HepG2 (cell line): ENCODE measurements around the gene SPCS2. TPM values are rescaled to one million over a fixed set of nuclear protein-coding genes. Genes with fewer than 3 reads are reported as not detected.

Source experiments
- ATF2 ChIP-seq: sonication (generic); formaldehyde crosslinking; IDR thresholded peaks from 2 replicates; pipeline ENCODE4 v1.4.0; 2020; ENCODE audit warnings: missing genetic modification reagents
- BRD4 ChIP-seq: sonication (generic); formaldehyde crosslinking; IDR thresholded peaks from 2 replicates; pipeline ENCODE4 v1.4.0; 2020; ENCODE audit warnings: missing genetic modification reagents
- FOXO1 ChIP-seq: sonication (generic); formaldehyde crosslinking; IDR thresholded peaks from 2 replicates; pipeline ENCODE4 v1.4.0; 2020; ENCODE audit warnings: missing genetic modification reagents
- NCOA5 ChIP-seq: sonication (generic); formaldehyde crosslinking; IDR thresholded peaks from 2 replicates; pipeline ENCODE4 v1.4.0; 2020; ENCODE audit warnings: missing genetic modification reagents
- RNF219 ChIP-seq: sonication (generic); formaldehyde crosslinking; IDR thresholded peaks from 2 replicates; pipeline ENCODE4 v1.5.0; 2020; ENCODE audit warnings: mild to moderate bottlenecking, missing genetic modification reagents
- SMAD9 ChIP-seq: sonication (generic); formaldehyde crosslinking; IDR thresholded peaks from 2 replicates; pipeline ENCODE4 v1.5.1; 2020; ENCODE audit warnings: mild to moderate bottlenecking, missing genetic modification reagents
- ZNF577 ChIP-seq: sonication (generic); formaldehyde crosslinking; IDR thresholded peaks from 2 replicates; pipeline ENCODE4 v1.4.0; 2020; ENCODE audit warnings: mild to moderate bottlenecking, low read depth, missing genetic modification reagents, borderline replicate concordance
- ZNF687 ChIP-seq: sonication (generic); formaldehyde crosslinking; IDR thresholded peaks from 2 replicates; pipeline ENCODE4 v1.5.1; 2020; ENCODE audit warnings: mild to moderate bottlenecking, missing genetic modification reagents, moderate library complexity
- ZNF782 ChIP-seq: sonication (generic); formaldehyde crosslinking; IDR thresholded peaks from 2 replicates; pipeline ENCODE4 v1.4.0; 2020; ENCODE audit warnings: missing genetic modification reagents, mild to moderate bottlenecking, borderline replicate concordance
- ZSCAN31 ChIP-seq: sonication (generic); formaldehyde crosslinking; IDR thresholded peaks from 2 replicates; pipeline ENCODE4 v1.5.0; 2020; ENCODE audit warnings: low read depth, mild to moderate bottlenecking, missing genetic modification reagents
- polyA plus RNA-seq, 8 experiments: library from polyadenylated mRNA; depleted of rRNA in 3 of 8; stranded (reverse) in 7 of 8; unstranded in 1 of 8; fragments of >200 nt; fragmentation: Illumina TruSeq in 4 of 8; extraction: Trizol in 4 of 8; gene quantifications; 2 replicates each; pipeline versions ENCODE4 v1.2.1 to v1.2.3, GENCODE V29; 2011 to 2016; ENCODE audit warnings: low read depth in 4 of 8, missing spikeins in 1 of 8, mixed read lengths in 1 of 8; ENCODE audit not compliant: insufficient read depth in 1 of 8
- total RNA-seq, 5 experiments: library from RNA; depleted of rRNA; stranded (reverse); fragments of >200 nt; fragmentation: Illumina TruSeq; extraction: Trizol; gene quantifications; 2 replicates each; pipeline ENCODE4 v1.2.3, GENCODE V29; 2016; ENCODE audit warnings: low read depth in 1 of 5
- TF ChIP-seq, protein P1 (sequence below): sonication (generic); formaldehyde crosslinking; IDR thresholded peaks from 2 replicates; pipeline ENCODE4 v1.9.0; 2021; ENCODE audit warnings: missing genetic modification reagents, borderline replicate concordance
- TF ChIP-seq, protein P2 (sequence below): sonication (generic); formaldehyde crosslinking; IDR thresholded peaks from 2 replicates; pipeline ENCODE4 v1.5.0; 2020; ENCODE audit warnings: mild to moderate bottlenecking, missing genetic modification reagents
- TF ChIP-seq, protein P3 (sequence below): IDR thresholded peaks from 2 replicates; pipeline ENCODE4 v1.6.1; 2016; ENCODE audit warnings: mild to moderate bottlenecking, missing biosample characterization, missing genetic modification reagents

SPCS2 gene
- total and polyA plus RNA-seq, 2 of the 13 experiments (the other 11 are each of a cell fraction or from before 2014, with no cell fraction given): 87.3 to 142 TPM

GRCh38 chr11:74988541-74989259 lies 39.6 kb downstream of the SPCS2 start, which contains the start of gene NEU3 (continued):
- TF ChIP-seq, protein P1, sequence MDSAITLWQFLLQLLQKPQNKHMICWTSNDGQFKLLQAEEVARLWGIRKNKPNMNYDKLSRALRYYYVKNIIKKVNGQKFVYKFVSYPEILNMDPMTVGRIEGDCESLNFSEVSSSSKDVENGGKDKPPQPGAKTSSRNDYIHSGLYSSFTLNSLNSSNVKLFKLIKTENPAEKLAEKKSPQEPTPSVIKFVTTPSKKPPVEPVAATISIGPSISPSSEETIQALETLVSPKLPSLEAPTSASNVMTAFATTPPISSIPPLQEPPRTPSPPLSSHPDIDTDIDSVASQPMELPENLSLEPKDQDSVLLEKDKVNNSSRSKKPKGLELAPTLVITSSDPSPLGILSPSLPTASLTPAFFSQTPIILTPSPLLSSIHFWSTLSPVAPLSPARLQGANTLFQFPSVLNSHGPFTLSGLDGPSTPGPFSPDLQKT (CRISPR knock-in tag): no peak
- TF ChIP-seq ZNF577 (CRISPR knock-in tag) (no peak), ZNF687 (CRISPR knock-in tag) (peak; percentile 80), RNF219 (CRISPR knock-in tag) (no peak), FOXO1 (no peak), NCOA5 (CRISPR knock-in tag) (no peak), ZSCAN31 (0 out of 2 replicates have a peak, but pooled peaks have one; percentile 60), BRD4 (CRISPR knock-in tag) (peak; percentile 58; the same call in 1 of the 2 replicates), ATF2 (CRISPR knock-in tag) (no peak), SMAD9 (0 out of 2 replicates have a peak, but pooled peaks have one; percentile 40), ZNF782 (peak; percentile 60; the same call in 1 of the 2 replicates)
- TF ChIP-seq, protein P2, sequence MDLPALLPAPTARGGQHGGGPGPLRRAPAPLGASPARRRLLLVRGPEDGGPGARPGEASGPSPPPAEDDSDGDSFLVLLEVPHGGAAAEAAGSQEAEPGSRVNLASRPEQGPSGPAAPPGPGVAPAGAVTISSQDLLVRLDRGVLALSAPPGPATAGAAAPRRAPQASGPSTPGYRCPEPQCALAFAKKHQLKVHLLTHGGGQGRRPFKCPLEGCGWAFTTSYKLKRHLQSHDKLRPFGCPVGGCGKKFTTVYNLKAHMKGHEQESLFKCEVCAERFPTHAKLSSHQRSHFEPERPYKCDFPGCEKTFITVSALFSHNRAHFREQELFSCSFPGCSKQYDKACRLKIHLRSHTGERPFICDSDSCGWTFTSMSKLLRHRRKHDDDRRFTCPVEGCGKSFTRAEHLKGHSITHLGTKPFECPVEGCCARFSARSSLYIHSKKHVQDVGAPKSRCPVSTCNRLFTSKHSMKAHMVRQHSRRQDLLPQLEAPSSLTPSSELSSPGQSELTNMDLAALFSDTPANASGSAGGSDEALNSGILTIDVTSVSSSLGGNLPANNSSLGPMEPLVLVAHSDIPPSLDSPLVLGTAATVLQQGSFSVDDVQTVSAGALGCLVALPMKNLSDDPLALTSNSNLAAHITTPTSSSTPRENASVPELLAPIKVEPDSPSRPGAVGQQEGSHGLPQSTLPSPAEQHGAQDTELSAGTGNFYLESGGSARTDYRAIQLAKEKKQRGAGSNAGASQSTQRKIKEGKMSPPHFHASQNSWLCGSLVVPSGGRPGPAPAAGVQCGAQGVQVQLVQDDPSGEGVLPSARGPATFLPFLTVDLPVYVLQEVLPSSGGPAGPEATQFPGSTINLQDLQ (CRISPR knock-in tag): 0 out of 2 replicates have a peak, but pooled peaks have one; percentile 34
- TF ChIP-seq, protein P3, sequence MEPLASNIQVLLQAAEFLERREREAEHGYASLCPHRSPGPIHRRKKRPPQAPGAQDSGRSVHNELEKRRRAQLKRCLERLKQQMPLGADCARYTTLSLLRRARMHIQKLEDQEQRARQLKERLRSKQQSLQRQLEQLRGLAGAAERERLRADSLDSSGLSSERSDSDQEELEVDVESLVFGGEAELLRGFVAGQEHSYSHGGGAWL: peak; percentile 83
